HepG2 (cell line): ENCODE data around the gene TMEM156. TPM values are rescaled to one million over a fixed set of nuclear protein-coding genes. Genes with fewer than 3 reads are reported as not detected.

Source experiments
- ATAC-seq: fragments of 200-7000 bp; cut with Tn5 transposase; 3 replicates; pipeline ENCODE4 v1.9.1; 2020; ENCODE audit warnings: mild to moderate bottlenecking, moderate library complexity
- BruUV-seq: library from RNA; stranded (reverse); fragments of 400-500 nt; replicated peaks from 2 replicates; lab custom pipeline; 2021; lab: Mats Ljungman, UMichigan
- CTCF ChIA-PET: fragments of 300-600 bp; formaldehyde crosslinking; extraction: SDS; loops from one replicate; lab custom pipeline; 2021; ENCODE audit warnings: low total read pairs, inconsistent platforms, low intra/inter-chr PET ratio; lab: Yijun Ruan, JAX
- POLR2A ChIA-PET: fragments of 350-600 bp; sonication (Branson Sonifier 250); formaldehyde crosslinking; loops from one replicate; lab custom pipeline; 2020; ENCODE audit warnings: antibody characterized with exemption, inconsistent platforms; lab: Yijun Ruan, JAX
- DNase-seq: peaks from one replicate; pipeline ENCODE4 v3.0.0-alpha.2; 2015; ENCODE audit warnings: low spot score
- FAIRE-seq: peaks from 3 replicates; lab custom pipeline; 2011; peaks lifted over from hg19 to GRCh38; lab: Jason Lieb, UNC
- H2AFZ ChIP-seq: one replicate; pipeline ENCODE4 v1.6.1; 2011; ENCODE audit warnings: low read length, inconsistent platforms
- H3K27ac ChIP-seq: fragments of 300-600 bp; 3 replicates; pipeline ENCODE4 v1.8.0; 2011; ENCODE audit warnings: mixed run types, mild to moderate bottlenecking, mixed read lengths, low read length, inconsistent platforms; ENCODE audit not compliant: insufficient read depth; ENCODE audit errors: extremely low read length
- H3K27me3 ChIP-seq, 2 experiments: fragments of 200-600 bp in 1 of 2; 2 replicates in 1 of 2; 3 replicates in 1 of 2; pipeline versions ENCODE4 v1.6.0 to v1.8.0; 2011; ENCODE audit warnings: low read length in 2 of 2, mild to moderate bottlenecking in 2 of 2, moderate library complexity in 2 of 2, inconsistent platforms in 1 of 2; ENCODE audit not compliant: insufficient read depth in 2 of 2, control insufficient read depth in 1 of 2
- H3K36me3 ChIP-seq, 2 experiments: fragments of 200-600 bp in 1 of 2; replicated peaks in 1 of 2; 2 replicates in 1 of 2; 3 replicates in 1 of 2; pipeline versions ENCODE4 v1.5.1 to v1.8.0; 2011; ENCODE audit warnings: low read length in 2 of 2, inconsistent platforms in 1 of 2; ENCODE audit not compliant: insufficient read depth in 2 of 2, control insufficient read depth in 1 of 2
- H3K4me1 ChIP-seq: 2 replicates; pipeline ENCODE4 v1.5.1; 2012; ENCODE audit warnings: low read length, inconsistent platforms; ENCODE audit not compliant: insufficient read depth
- H3K4me2 ChIP-seq: 2 replicates; pipeline ENCODE4 v1.6.0; 2011; ENCODE audit warnings: low read depth, low read length, inconsistent platforms
- H3K4me3 ChIP-seq, 3 experiments: fragments of 200-600 bp in 1 of 3; sonication (generic), shearing (Covaris generic) in 1 of 3; replicated peaks in 1 of 3; 2 replicates each; pipeline ENCODE4 v1.5.1; 2011 to 2016; ENCODE audit warnings: low read length in 3 of 3, inconsistent platforms in 2 of 3, low read depth in 2 of 3, mild to moderate bottlenecking in 2 of 3, control low read depth in 1 of 3, mixed read lengths in 1 of 3; ENCODE audit not compliant: insufficient read depth in 1 of 3
- H3K79me2 ChIP-seq: one replicate; pipeline ENCODE4 v1.6.1; 2011; ENCODE audit warnings: low read length, inconsistent platforms; ENCODE audit not compliant: insufficient read depth
- H3K9ac ChIP-seq: 2 replicates; pipeline ENCODE4 v1.6.0; 2011; ENCODE audit warnings: mild to moderate bottlenecking, low read depth, low read length, inconsistent platforms; ENCODE audit not compliant: insufficient read depth
- H3K9me3 ChIP-seq: 2 replicates; pipeline ENCODE4 v1.5.1; 2012; ENCODE audit warnings: mild to moderate bottlenecking, low read length
- H4K20me1 ChIP-seq: 2 replicates; pipeline ENCODE4 v1.6.0; 2011; ENCODE audit warnings: inconsistent platforms, mild to moderate bottlenecking, low read length, moderate library complexity; ENCODE audit not compliant: insufficient read depth
- AGO2 ChIP-seq: fragments of 200-400 bp; formaldehyde crosslinking; optimal IDR thresholded peaks from 2 replicates; pipeline ENCODE3; 2017; ENCODE audit warnings: mild to moderate bottlenecking, low read depth, low read length, moderate library complexity
- HIVEP1 ChIP-seq: sonication (generic); formaldehyde crosslinking; IDR thresholded peaks from 2 replicates; pipeline ENCODE4 v1.4.0; 2020; ENCODE audit warnings: mild to moderate bottlenecking, missing genetic modification reagents
- NFYB ChIP-seq: sonication (generic); formaldehyde crosslinking; IDR thresholded peaks from 2 replicates; pipeline ENCODE4 v1.4.0; 2020; ENCODE audit warnings: missing genetic modification reagents
- RBM22 ChIP-seq: fragments of 200-400 bp; formaldehyde crosslinking; optimal IDR thresholded peaks from 2 replicates; pipeline ENCODE3; 2017; ENCODE audit warnings: mild to moderate bottlenecking, low read length, moderate library complexity
- SOX6 ChIP-seq, 2 experiments: fragments of 450-650 bp in 1 of 2; sonication (generic) in 1 of 2; formaldehyde crosslinking in 1 of 2; IDR thresholded peaks; 2 replicates each; pipeline versions ENCODE4 v1.4.0 to v1.6.1; 2017 to 2020; ENCODE audit warnings: antibody characterized with exemption in 1 of 2, mild to moderate bottlenecking in 1 of 2, missing genetic modification reagents in 1 of 2
- ZBTB7B ChIP-seq: sonication (generic); formaldehyde crosslinking; IDR thresholded peaks from 2 replicates; pipeline ENCODE4 v1.4.0; 2020; ENCODE audit warnings: missing genetic modification reagents
- ZNF784 ChIP-seq: sonication (generic); formaldehyde crosslinking; IDR thresholded peaks from 2 replicates; pipeline ENCODE4 v1.5.1; 2020; ENCODE audit warnings: missing genetic modification reagents, mild to moderate bottlenecking, borderline replicate concordance
- WGBS: methylation state at CpG from one replicate; pipeline ENCODE4 v1.1.6; 2017; ENCODE audit warnings: low lambda C conversion rate; 5-methylcytosine and 5-hydroxymethylcytosine counted together
- in situ Hi-C: cut with HindIII; loops from 2 replicates; pipeline ENCODE4 v1.10.0; 2017; ENCODE audit warnings: low pct_unique_long_range_greater_than_20kb; ENCODE audit not compliant: extremely low pct_ligation_motif_present
- intact Hi-C: fragments of 100-400 bp; cut with micrococcal nuclease; formaldehyde crosslinking; loops from one replicate; pipeline ENCODE4 v1.10.0; 2022; ENCODE audit not compliant: unreplicated experiment
- polyA plus RNA-seq, 8 experiments: library from polyadenylated mRNA; depleted of rRNA in 3 of 8; stranded (reverse) in 7 of 8; unstranded in 1 of 8; fragments of >200 nt; fragmentation: Illumina TruSeq in 4 of 8; extraction: Trizol in 4 of 8; gene quantifications; 2 replicates each; pipeline versions ENCODE4 v1.2.1 to v1.2.3, GENCODE V29; 2011 to 2016; ENCODE audit warnings: low read depth in 4 of 8, missing spikeins in 1 of 8, mixed read lengths in 1 of 8; ENCODE audit not compliant: insufficient read depth in 1 of 8
- total RNA-seq, 5 experiments: library from RNA; depleted of rRNA; stranded (reverse); fragments of >200 nt; fragmentation: Illumina TruSeq; extraction: Trizol; gene quantifications; 2 replicates each; pipeline ENCODE4 v1.2.3, GENCODE V29; 2016; ENCODE audit warnings: low read depth in 1 of 5
- TF ChIP-seq, protein P1 (sequence below): sonication (generic); formaldehyde crosslinking; IDR thresholded peaks from one replicate; pipeline ENCODE4 v1.5.1; 2020; ENCODE audit warnings: mild to moderate bottlenecking, missing genetic modification reagents; ENCODE audit errors: not compliant biosample characterization

TMEM156 gene
- total and polyA plus RNA-seq, 2 of the 13 experiments (the other 11 are each of a cell fraction or from before 2014, with no cell fraction given), result 1.6 TPM; not detected in 1

DNA sequence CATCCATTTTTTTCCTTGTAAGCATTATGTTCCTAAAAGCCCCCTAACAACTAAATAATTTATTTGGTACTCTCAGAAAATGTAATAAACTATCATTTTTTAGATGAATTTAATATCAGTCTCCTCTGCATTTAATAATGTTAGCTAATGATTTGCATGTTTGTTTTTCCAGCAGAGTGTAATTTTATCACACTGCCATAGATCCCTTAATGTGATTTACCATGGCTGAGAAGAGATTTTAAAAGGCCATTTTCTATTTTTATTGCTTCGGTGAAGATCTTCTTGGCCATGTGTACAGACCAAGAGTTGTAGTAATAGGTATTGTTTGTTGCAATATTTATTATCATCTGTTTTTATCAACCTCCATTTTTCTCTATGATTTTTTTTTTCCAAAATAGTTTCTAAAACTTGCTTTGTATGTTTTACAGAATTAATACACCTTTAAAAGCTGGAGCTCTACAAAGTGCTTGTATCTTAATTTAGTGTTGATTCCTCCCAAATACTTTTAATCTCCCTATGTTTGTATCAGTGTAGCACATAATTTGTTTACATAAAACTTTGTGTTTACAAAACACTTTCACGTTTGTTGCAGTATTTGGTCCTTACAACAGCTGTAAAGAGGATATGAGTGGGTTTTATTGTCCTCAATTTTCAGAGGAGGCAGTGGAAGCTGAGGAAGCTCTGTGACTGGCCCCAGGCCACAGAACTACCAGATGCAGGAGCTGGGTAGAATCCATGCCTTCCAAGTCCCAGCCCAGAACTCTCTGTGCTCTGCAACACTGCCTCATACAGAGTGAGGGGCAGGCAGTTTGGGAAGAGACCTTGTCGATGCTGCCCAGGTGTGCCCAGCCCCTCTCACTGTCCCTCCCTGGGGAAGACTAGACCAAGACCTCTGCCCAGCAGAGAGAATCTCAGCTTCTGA is 106.5 kb downstream of the TMEM156 start:
- Histone ChIP-seq H3K27me3 (no peaks in the 10 kb centered on the region), H2AFZ (no peak overlapping the region), H3K79me2 (no peaks in the 10 kb centered on the region), H3K4me1 (peaks cover 15% of the 10 kb centered on the region), H3K4me3 (no peak overlapping the region), H3K9ac (no peak overlapping the region), H3K36me3 (peaks cover 29 to 70% of the 10 kb centered on the region in 2 experiments), H4K20me1 (no peaks in the 10 kb centered on the region), H3K9me3 (no peaks in the 10 kb centered on the region), H3K4me2 (no peak overlapping the region), H3K27ac (no peak overlapping the region)
- DNase-seq (no peak), FAIRE-seq (no peak), ATAC-seq (no peak)
- WGBS, result 87% methylated on average over 3 of the region's 3 CpGs
- no peak for TF ChIP-seq SOX6 (IDR thresholded peaks at IDR 0.05)
- TF ChIP-seq SOX6 (CRISPR knock-in tag; IDR thresholded peaks at IDR 0.05), result no peak
- TF ChIP-seq ZNF784 (CRISPR knock-in tag), result no peak
- TF ChIP-seq ZBTB7B (CRISPR knock-in tag), result no peak
- TF ChIP-seq HIVEP1 (CRISPR knock-in tag), result no peak
- no peak for TF ChIP-seq RBM22
- TF ChIP-seq NFYB, result no peak
- BruUV-seq, result no TSS peak
- ChIA-PET CTCF (no interaction called here), POLR2A (no interaction called here)
- in situ Hi-C loops (no loop called here), intact Hi-C loops (no loop called here)

DNA sequence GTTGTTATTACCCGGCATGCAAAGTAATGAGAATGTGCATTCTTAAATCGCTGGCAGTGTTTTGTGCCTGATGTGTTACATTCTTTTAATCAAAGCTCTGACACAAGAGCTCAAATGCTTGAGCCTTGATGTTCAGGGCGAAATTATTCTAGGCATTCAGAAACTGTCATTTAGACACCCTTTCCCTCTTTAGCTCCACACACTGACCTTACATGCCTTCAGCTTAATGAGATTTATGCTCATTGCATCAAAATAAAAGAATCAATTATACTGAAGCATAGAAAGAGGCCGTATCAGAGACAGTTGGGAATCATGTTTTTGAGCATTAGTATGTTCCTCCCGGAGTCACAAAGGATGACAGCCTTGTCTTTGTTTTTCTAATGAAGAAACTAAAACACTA is 107.9 kb downstream of the TMEM156 start:
- Histone ChIP-seq H3K27me3 (no peaks in the 10 kb centered on the region), H3K9me3 (no peaks in the 10 kb centered on the region), H3K4me3 (no peak overlapping the region), H3K36me3 (peaks cover 33 to 71% of the 10 kb centered on the region in 2 experiments), H4K20me1 (no peaks in the 10 kb centered on the region), H3K4me2 (no peak overlapping the region), H3K9ac (no peak overlapping the region), H2AFZ (no peak overlapping the region), H3K27ac (no peak overlapping the region), H3K4me1 (0 out of 2 replicates have a peak, but pooled peaks cover 1% of the 10 kb centered on the region), H3K79me2 (no peaks in the 10 kb centered on the region)
- ChIA-PET POLR2A (no interaction called here), CTCF (no interaction called here)
- DNase-seq (no peak), FAIRE-seq (no peak), ATAC-seq (no peak)
- 90% methylated on average over 5 of the region's 5 CpGs for WGBS
- BruUV-seq, result no TSS peak
- intact Hi-C loops (no loop called here), in situ Hi-C loops (no loop called here)
- TF ChIP-seq AGO2, result no peak
- TF ChIP-seq, protein P1, sequence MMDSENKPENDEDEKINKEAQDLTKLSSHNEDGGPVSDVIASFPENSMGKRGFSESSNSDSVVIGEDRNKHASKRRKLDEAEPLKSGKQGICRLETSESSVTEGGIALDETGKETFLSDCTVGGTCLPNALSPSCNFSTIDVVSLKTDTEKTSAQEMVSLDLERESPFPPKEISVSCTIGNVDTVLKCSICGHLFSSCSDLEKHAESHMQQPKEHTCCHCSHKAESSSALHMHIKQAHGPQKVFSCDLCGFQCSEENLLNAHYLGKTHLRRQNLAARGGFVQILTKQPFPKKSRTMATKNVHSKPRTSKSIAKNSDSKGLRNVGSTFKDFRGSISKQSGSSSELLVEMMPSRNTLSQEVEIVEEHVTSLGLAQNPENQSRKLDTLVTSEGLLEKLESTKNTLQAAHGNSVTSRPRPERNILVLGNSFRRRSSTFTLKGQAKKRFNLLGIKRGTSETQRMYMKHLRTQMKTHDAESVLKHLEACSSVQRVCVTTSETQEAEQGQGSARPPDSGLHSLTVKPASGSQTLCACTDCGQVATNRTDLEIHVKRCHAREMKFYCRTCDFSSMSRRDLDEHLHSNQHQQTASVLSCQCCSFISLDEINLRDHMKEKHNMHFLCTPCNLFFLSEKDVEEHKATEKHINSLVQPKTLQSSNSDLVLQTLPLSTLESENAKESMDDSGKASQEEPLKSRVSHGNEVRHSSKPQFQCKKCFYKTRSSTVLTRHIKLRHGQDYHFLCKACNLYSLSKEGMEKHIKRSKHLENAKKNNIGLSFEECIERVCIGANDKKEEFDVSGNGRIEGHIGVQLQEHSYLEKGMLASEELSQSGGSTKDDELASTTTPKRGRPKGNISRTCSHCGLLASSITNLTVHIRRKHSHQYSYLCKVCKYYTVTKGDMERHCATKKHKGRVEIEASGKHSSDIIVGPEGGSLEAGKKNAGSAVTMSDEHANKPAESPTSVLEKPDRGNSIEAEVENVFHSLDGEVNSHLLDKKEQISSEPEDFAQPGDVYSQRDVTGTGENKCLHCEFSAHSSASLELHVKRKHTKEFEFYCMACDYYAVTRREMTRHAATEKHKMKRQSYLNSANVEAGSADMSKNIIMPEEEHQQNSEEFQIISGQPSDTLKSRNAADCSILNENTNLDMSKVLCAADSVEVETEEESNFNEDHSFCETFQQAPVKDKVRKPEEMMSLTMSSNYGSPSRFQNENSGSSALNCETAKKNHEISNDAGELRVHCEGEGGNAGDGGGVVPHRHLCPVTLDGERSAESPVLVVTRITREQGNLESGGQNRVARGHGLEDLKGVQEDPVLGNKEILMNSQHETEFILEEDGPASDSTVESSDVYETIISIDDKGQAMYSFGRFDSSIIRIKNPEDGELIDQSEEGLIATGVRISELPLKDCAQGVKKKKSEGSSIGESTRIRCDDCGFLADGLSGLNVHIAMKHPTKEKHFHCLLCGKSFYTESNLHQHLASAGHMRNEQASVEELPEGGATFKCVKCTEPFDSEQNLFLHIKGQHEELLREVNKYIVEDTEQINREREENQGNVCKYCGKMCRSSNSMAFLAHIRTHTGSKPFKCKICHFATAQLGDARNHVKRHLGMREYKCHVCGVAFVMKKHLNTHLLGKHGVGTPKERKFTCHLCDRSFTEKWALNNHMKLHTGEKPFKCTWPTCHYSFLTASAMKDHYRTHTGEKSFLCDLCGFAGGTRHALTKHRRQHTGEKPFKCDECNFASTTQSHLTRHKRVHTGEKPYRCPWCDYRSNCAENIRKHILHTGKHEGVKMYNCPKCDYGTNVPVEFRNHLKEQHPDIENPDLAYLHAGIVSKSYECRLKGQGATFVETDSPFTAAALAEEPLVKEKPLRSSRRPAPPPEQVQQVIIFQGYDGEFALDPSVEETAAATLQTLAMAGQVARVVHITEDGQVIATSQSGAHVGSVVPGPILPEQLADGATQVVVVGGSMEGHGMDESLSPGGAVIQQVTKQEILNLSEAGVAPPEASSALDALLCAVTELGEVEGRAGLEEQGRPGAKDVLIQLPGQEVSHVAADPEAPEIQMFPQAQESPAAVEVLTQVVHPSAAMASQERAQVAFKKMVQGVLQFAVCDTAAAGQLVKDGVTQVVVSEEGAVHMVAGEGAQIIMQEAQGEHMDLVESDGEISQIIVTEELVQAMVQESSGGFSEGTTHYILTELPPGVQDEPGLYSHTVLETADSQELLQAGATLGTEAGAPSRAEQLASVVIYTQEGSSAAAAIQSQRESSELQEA, result no peak
